Prostate gland (tissue), 2 donors: Measurements from ENCODE around the gene PSPH.

ENCODE experiments used
- CTCF ChIP-seq, 4 experiments: fragments of 200-600 bp in 2 of 4; fragments of 450-650 bp in 2 of 4; sonication (generic) in 2 of 4; IDR thresholded peaks; 1 replicate in 3 of 4; 2 replicates in 1 of 4; pipeline ENCODE4 v1.5.1; 2016 to 2019; ENCODE audit warnings: antibody characterized with exemption in 4 of 4, mild to moderate bottlenecking in 2 of 4, moderate library complexity in 2 of 4
- POLR2A ChIP-seq: fragments of 450-650 bp; IDR thresholded peaks from one replicate; pipeline ENCODE4 v1.6.1; 2016; ENCODE audit warnings: antibody characterized with exemption, mild to moderate bottlenecking

- TF ChIP-seq CTCF (IDR thresholded peaks at IDR 0.05) (no peak), POLR2A (no peak)
These were observed 43.4 kb downstream of the PSPH start for GRCh38 chr7:56007891-56008290.
